Trophoblast cell (in vitro differentiated cells and primary cell): ENCODE results near the gene CENPV.
A peak's percentile ranks its signal among the peaks of the same experiment; 100 is the strongest.

ENCODE experiments used
- DNase-seq, 2 donors: peaks; one replicate each; pipeline ENCODE4 v3.0.0-alpha.2; 2016
- H2AFZ ChIP-seq: 2 replicates; pipeline ENCODE4 v1.6.1; 2013; ENCODE audit warnings: low read length, moderate library complexity, mild to moderate bottlenecking; ENCODE audit not compliant: insufficient read depth, poor library complexity
- H2AK5ac ChIP-seq: 2 replicates; pipeline ENCODE4 v1.6.1; 2013; ENCODE audit warnings: mild to moderate bottlenecking, low read length
- H2BK120ac ChIP-seq: 2 replicates; pipeline ENCODE4 v1.6.1; 2013; ENCODE audit warnings: low read length, mild to moderate bottlenecking, moderate library complexity; ENCODE audit not compliant: insufficient read depth, poor library complexity
- H2BK12ac ChIP-seq: 2 replicates; pipeline ENCODE4 v1.6.1; 2013; ENCODE audit warnings: mild to moderate bottlenecking, low read length, moderate library complexity
- H2BK5ac ChIP-seq: 2 replicates; pipeline ENCODE4 v1.6.1; 2013; ENCODE audit warnings: low read length, low read depth, moderate library complexity, mild to moderate bottlenecking; ENCODE audit not compliant: poor library complexity
- H3K14ac ChIP-seq: 2 replicates; pipeline ENCODE4 v1.6.1; 2013; ENCODE audit warnings: mild to moderate bottlenecking, low read length
- H3K18ac ChIP-seq: 2 replicates; pipeline ENCODE4 v1.6.1; 2013; ENCODE audit warnings: mild to moderate bottlenecking, low read length
- H3K23ac ChIP-seq: 2 replicates; pipeline ENCODE4 v1.6.1; 2013; ENCODE audit warnings: low read length
- H3K27ac ChIP-seq: 2 replicates; pipeline ENCODE4 v1.5.1; 2013; ENCODE audit warnings: low read depth, mild to moderate bottlenecking, inconsistent platforms, low read length, moderate library complexity
- H3K27me3 ChIP-seq: 2 replicates; pipeline ENCODE4 v1.6.1; 2013; ENCODE audit warnings: inconsistent platforms, mild to moderate bottlenecking, low read length, moderate library complexity; ENCODE audit not compliant: insufficient read depth
- H3K36me3 ChIP-seq, 2 experiments: 1 replicate in 1 of 2; 2 replicates in 1 of 2; pipeline ENCODE4 v1.6.1; 2013; ENCODE audit warnings: low read length in 2 of 2, mild to moderate bottlenecking in 2 of 2, moderate library complexity in 1 of 2; ENCODE audit not compliant: insufficient read depth in 2 of 2, control insufficient read depth in 1 of 2
- H3K4ac ChIP-seq: 2 replicates; pipeline ENCODE4 v1.6.1; 2013; ENCODE audit warnings: low read depth, mild to moderate bottlenecking, low read length, moderate library complexity
- H3K4me1 ChIP-seq, 2 experiments: 1 replicate in 1 of 2; 2 replicates in 1 of 2; pipeline ENCODE4 v1.6.1; 2013; ENCODE audit warnings: low read length in 2 of 2, mild to moderate bottlenecking in 2 of 2, moderate library complexity in 1 of 2; ENCODE audit not compliant: insufficient read depth in 2 of 2, control insufficient read depth in 1 of 2
- H3K4me2 ChIP-seq: 2 replicates; pipeline ENCODE4 v1.6.1; 2013; ENCODE audit warnings: inconsistent platforms, mild to moderate bottlenecking, low read length, moderate library complexity
- H3K4me3 ChIP-seq: 2 replicates; pipeline ENCODE4 v1.5.1; 2013; ENCODE audit warnings: mild to moderate bottlenecking, low read depth, low read length, inconsistent platforms
- H3K79me1 ChIP-seq: one replicate; pipeline ENCODE4 v1.6.1; 2013; ENCODE audit warnings: low read length
- H3K79me2 ChIP-seq: 2 replicates; pipeline ENCODE4 v1.6.1; 2013; ENCODE audit warnings: low read length, mild to moderate bottlenecking; ENCODE audit not compliant: control insufficient read depth, insufficient read depth, poor library complexity
- H3K9ac ChIP-seq: 2 replicates; pipeline ENCODE4 v1.6.1; 2013; ENCODE audit warnings: mild to moderate bottlenecking, low read length
- H3K9me3 ChIP-seq: 2 replicates; pipeline ENCODE4 v1.6.1; 2013; ENCODE audit warnings: low read depth, mild to moderate bottlenecking, control low read depth, inconsistent platforms, low read length; ENCODE audit not compliant: insufficient read depth
- H4K12ac ChIP-seq: 2 replicates; pipeline ENCODE4 v1.6.1; 2013; ENCODE audit warnings: low read depth, mild to moderate bottlenecking, low read length, moderate library complexity
- H4K8ac ChIP-seq: 2 replicates; pipeline ENCODE4 v1.6.1; 2013; ENCODE audit warnings: low read depth, mild to moderate bottlenecking, low read length, moderate library complexity
- H4K91ac ChIP-seq: one replicate; pipeline ENCODE4 v1.6.1; 2013; ENCODE audit warnings: low read depth, mild to moderate bottlenecking, low read length, moderate library complexity
- WGBS: extraction: QIAGEN DNeasy Blood & Tissue Kit; methylation state at CpG from one replicate; pipeline ENCODE4 v1.1.7; 2013; ENCODE audit warnings: missing lambda C conversion rate; ENCODE audit not compliant: insufficient read length, insufficient coverage; ENCODE audit errors: extremely low coverage; 5-methylcytosine and 5-hydroxymethylcytosine counted together

The CENPV gene

GRCh38 chr17:16306211-16306610, 47.1 kb downstream of the CENPV start:
- no CpG with 5 or more reads among the region's 8 CpGs for WGBS
- peaks cover 2 to 4% of the 10 kb centered on the region in 2 experiments for H3K36me3 ChIP-seq
- no peak overlapping the region for H2BK120ac ChIP-seq
- H3K23ac ChIP-seq, result no peak overlapping the region
- H2AK5ac ChIP-seq, result no peak overlapping the region
- H3K79me2 ChIP-seq, result no peaks in the 10 kb centered on the region
- no peak overlapping the region for H3K9ac ChIP-seq
- no peak overlapping the region for H3K14ac ChIP-seq
- H4K8ac ChIP-seq, result no peak overlapping the region
- H3K4me2 ChIP-seq, result no peak overlapping the region
- no peak overlapping the region for H3K27ac ChIP-seq
- DNase-seq, result no peak
- peaks cover 3 to 5% of the 10 kb centered on the region in 2 experiments for H3K4me1 ChIP-seq
- H3K18ac ChIP-seq, result no peak overlapping the region
- no peaks in the 10 kb centered on the region for H3K79me1 ChIP-seq
- no peak overlapping the region for H4K12ac ChIP-seq
- no peaks in the 10 kb centered on the region for H3K9me3 ChIP-seq
- no peak overlapping the region for H2AFZ ChIP-seq
- H3K4ac ChIP-seq, result no peak overlapping the region
- no peak overlapping the region for H3K4me3 ChIP-seq
- no peaks in the 10 kb centered on the region for H3K27me3 ChIP-seq
- H2BK12ac ChIP-seq, result no peak overlapping the region
- H4K91ac ChIP-seq, result no peak overlapping the region
- no peak overlapping the region for H2BK5ac ChIP-seq

GRCh38 chr17:16304830-16305229, 48.4 kb downstream of the CENPV start:
- peak in 1 of 2 donors; percentile 18 for DNase-seq

GRCh38 chr17:16302856-16303255, 50.4 kb downstream of the CENPV start:
- H3K36me3 ChIP-seq, result peaks cover 2 to 4% of the 10 kb centered on the region in 2 experiments
- no peaks in the 10 kb centered on the region for H3K9me3 ChIP-seq
- no peak overlapping the region for H3K4me2 ChIP-seq
- H3K79me1 ChIP-seq, result no peaks in the 10 kb centered on the region
- no peak overlapping the region for H3K4me3 ChIP-seq
- H2BK120ac ChIP-seq, result no peak overlapping the region
- no peak overlapping the region for H3K18ac ChIP-seq
- H4K12ac ChIP-seq, result no peak overlapping the region
- no peak overlapping the region for H3K9ac ChIP-seq
- H3K4me1 ChIP-seq, result peaks cover 3 to 5% of the 10 kb centered on the region in 2 experiments
- no peak for DNase-seq
- H2BK5ac ChIP-seq, result no peak overlapping the region
- no peak overlapping the region for H2BK12ac ChIP-seq
- H3K4ac ChIP-seq, result no peak overlapping the region
- H3K14ac ChIP-seq, result no peak overlapping the region
- no peaks in the 10 kb centered on the region for H3K79me2 ChIP-seq
- no peak overlapping the region for H4K8ac ChIP-seq
- H3K27ac ChIP-seq, result no peak overlapping the region
- no peaks in the 10 kb centered on the region for H3K27me3 ChIP-seq
- WGBS, result no CpG with 5 or more reads among the region's 4 CpGs
- H3K23ac ChIP-seq, result no peak overlapping the region
- no peak overlapping the region for H4K91ac ChIP-seq
- no peak overlapping the region for H2AFZ ChIP-seq
- H2AK5ac ChIP-seq, result no peak overlapping the region

More at GRCh38 chr17:16304830-16305229, 48.4 kb downstream of the CENPV start:
- no peaks in the 10 kb centered on the region for H3K27me3 ChIP-seq
- H3K9me3 ChIP-seq, result no peaks in the 10 kb centered on the region
- peaks cover 2 to 4% of the 10 kb centered on the region in 2 experiments for H3K36me3 ChIP-seq
- H3K18ac ChIP-seq, result no peak overlapping the region
- no peak overlapping the region for H4K8ac ChIP-seq
- no peak overlapping the region for H2AFZ ChIP-seq
- H3K14ac ChIP-seq, result no peak overlapping the region
- H3K9ac ChIP-seq, result no peak overlapping the region
- H2BK12ac ChIP-seq, result no peak overlapping the region
- H2AK5ac ChIP-seq, result no peak overlapping the region
- peaks cover 3 to 5% of the 10 kb centered on the region in 2 experiments for H3K4me1 ChIP-seq
- no peak overlapping the region for H3K23ac ChIP-seq
- H3K79me2 ChIP-seq, result no peaks in the 10 kb centered on the region
- H3K4me2 ChIP-seq, result no peak overlapping the region
- H4K12ac ChIP-seq, result no peak overlapping the region
- WGBS, result no CpG with 5 or more reads among the region's 3 CpGs
- no peak overlapping the region for H3K4ac ChIP-seq
- no peak overlapping the region for H2BK120ac ChIP-seq
- H2BK5ac ChIP-seq, result no peak overlapping the region
- no peak overlapping the region for H3K4me3 ChIP-seq
- no peaks in the 10 kb centered on the region for H3K79me1 ChIP-seq
- H4K91ac ChIP-seq, result no peak overlapping the region
- no peak overlapping the region for H3K27ac ChIP-seq

GRCh38 chr17:16301963-16302855, 51.1 kb downstream of the CENPV start:
- Histone ChIP-seq H3K23ac (no peak overlapping the region), H2AK5ac (no peak overlapping the region), H2AFZ (no peak overlapping the region), H3K14ac (no peak overlapping the region), H3K27me3 (no peaks in the 10 kb centered on the region), H3K18ac (no peak overlapping the region), H3K9me3 (no peaks in the 10 kb centered on the region), H3K4ac (no peak overlapping the region), H2BK5ac (no peak overlapping the region), H2BK120ac (no peak overlapping the region), H4K8ac (no peak overlapping the region), H2BK12ac (no peak overlapping the region), H4K91ac (no peak overlapping the region), H3K79me2 (no peaks in the 10 kb centered on the region), H3K4me1 (peaks cover 3 to 5% of the 10 kb centered on the region in 2 experiments), H3K9ac (no peak overlapping the region), H3K79me1 (no peaks in the 10 kb centered on the region), H3K4me3 (no peak overlapping the region), H4K12ac (no peak overlapping the region), H3K4me2 (no peak overlapping the region), H3K27ac (no peak overlapping the region), H3K36me3 (peaks cover 2 to 4% of the 10 kb centered on the region in 2 experiments)
- WGBS, result no CpG with 5 or more reads among the region's 13 CpGs
- DNase-seq, result no peak
